Activated CD8-positive, alpha-beta memory T cell treated with anti-CD3 and anti-CD28 coated beads, Interleukin-2, amount 50 U/mL, for 24 hours (primary cell): ENCODE data around the gene CYP19A1.

ENCODE experiments used
- DNase-seq: peaks from one replicate; pipeline ENCODE4 v3.0.0-alpha.2; 2020; ENCODE audit errors: extremely low read depth

Gene CYP19A1

GRCh38 chr15:51185213-51186159 is 152.9 kb downstream of the CYP19A1 start:
- DNase-seq, result no peak

GRCh38 chr15:51184627-51185026 is 153.8 kb downstream of the CYP19A1 start:
- no peak for DNase-seq

GRCh38 chr15:51183076-51183475 is 155.3 kb downstream of the CYP19A1 start:
- no peak for DNase-seq

DNA sequence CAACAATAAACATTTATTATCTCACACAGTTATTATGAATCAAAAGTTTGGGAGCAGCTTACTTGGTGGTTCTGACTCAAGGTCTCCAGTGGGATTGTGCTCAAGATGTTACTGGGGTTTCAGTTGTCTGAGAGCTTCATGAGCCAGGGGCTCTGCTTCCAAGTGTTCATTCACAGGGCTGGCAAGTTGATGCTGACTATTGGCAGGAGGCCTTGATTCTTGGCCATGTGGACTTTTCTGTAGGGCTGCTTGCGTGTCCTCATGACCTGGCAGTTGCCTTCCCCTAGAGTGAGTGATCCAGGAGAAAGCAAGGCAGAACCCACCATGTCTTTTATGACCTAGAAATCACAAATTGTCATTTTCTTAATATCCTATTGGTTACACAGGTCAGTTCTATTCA is 156.5 kb downstream of the CYP19A1 start:
- no peak for DNase-seq

GRCh38 chr15:51181221-51181620 is 157.2 kb downstream of the CYP19A1 start:
- DNase-seq, result no peak

GRCh38 chr15:51180534-51180933 is 157.9 kb downstream of the CYP19A1 start:
- DNase-seq, result no peak

DNA sequence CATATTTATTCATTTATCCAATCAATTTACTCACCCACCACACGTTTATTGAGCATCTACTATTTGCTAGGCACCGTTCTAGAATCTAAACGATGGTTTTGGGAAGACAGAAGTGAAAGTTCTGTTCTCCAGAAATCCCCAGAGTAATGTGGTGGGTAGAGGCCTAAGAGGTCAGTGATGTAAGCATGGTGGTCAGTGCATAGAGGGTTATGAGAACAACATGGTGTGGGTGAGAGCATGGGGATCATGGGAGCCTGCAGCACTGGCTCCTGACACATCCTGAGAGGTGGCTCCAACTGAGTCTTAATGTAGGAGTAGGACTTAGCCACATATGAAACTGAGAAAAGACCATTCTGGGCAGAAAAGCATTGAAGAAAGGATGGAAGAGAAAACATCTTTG is 158.4 kb downstream of the CYP19A1 start:
- no peak for DNase-seq

- DNase-seq, result no peak
Observed at GRCh38 chr15:51172193-51172592, 166.2 kb downstream of the CYP19A1 start.

- no peak for DNase-seq
Observed at GRCh38 chr15:51171634-51171932, 166.8 kb downstream of the CYP19A1 start.

DNA sequence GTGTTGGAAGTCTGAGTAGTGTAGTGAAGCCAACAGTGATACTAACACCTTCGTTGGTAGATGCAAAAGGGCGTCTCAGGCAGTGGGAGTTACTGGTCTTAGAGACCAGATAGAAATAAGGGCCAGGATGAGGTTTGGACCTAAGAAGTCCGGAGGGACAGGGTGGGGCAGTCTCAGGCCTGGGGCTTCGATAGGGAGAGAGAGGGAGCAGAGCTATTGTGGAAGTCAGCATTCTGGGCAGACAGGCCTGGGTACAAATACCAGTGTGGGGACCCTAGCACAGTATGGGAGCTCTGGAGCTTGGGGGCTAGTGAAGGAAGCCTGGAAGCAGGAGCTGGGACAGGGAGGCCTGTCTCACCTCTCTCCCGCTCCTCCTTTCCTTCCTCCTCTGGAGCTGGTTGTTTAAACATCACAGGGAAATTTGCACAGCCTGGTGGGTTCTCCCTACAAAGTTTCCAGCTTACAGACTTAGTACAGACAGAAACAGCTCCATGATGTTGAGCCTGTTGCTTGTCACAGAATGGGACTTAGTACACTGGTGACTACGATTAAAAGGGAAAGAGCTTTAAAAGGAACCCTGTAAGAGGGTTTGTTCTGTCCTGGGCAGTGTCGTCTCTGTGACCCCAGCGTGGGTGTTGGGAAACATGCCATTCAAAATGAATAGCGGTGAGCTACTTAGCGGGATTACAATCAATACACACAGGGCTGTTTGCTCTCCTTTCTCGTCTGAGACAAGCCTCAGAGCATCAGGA is 167.3 kb downstream of the CYP19A1 start:
- no peak for DNase-seq

GRCh38 chr15:51168700-51169099 is 169.7 kb downstream of the CYP19A1 start:
- DNase-seq, result no peak

GRCh38 chr15:51163843-51164242 is 174.6 kb downstream of the CYP19A1 start:
- DNase-seq, result no peak

GRCh38 chr15:51162865-51163762 is 175.3 kb downstream of the CYP19A1 start:
- peak; percentile 37 for DNase-seq

- DNase-seq, result no peak
Observed at GRCh38 chr15:51161491-51162220, 176.7 kb downstream of the CYP19A1 start.

DNA sequence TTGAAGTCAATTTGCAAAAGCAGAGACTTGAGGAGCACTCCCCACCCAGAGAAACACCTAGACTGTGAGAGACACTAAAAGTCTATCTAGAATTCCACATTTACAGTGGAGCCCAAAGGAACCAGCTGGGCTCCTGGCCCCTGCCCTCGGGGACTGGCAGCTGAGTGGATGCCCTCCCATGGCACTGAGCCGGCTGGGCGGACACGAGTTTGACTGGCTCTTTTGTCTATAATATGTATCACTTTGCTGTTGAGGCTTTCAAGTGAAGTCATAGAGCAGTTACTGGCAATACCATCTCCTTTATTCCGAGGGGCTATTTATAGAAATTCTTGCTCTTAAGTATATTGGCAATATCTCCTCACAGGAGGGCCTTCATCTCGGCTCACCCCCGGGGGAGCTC is 177.9 kb downstream of the CYP19A1 start:
- DNase-seq, result no peak
